HG03066 (cell line): ENCODE data around the gene DPYD.
A peak's percentile ranks its signal among the peaks of the same experiment; 100 is the strongest.

Source experiments
- ATAC-seq: cut with Tn5 transposase; IDR thresholded peaks from one replicate; pipeline ENCODE4 v1.9.1; 2021; ENCODE audit warnings: low read depth; ENCODE audit not compliant: unreplicated experiment

DPYD gene

DNA sequence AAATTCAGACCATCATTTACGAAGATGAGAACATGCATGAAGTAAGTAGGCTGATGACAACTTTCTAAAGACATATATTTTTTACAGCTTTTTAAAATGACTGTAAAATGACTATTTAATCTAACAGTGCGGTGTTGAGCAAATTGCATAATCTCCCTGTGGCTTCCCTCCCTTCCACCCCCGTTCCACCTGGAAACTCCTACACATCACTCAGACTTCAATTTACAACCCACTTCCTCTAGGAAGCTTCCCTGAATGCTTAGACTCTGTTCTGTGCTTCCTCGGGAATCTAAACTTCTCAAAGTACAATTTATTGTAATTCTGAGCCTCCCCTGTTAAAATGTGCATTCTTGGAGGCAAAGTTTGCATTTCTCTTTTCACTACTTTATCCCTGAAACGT, 354.9 kb downstream of the DPYD start:
- ATAC-seq, result no peak

DNA sequence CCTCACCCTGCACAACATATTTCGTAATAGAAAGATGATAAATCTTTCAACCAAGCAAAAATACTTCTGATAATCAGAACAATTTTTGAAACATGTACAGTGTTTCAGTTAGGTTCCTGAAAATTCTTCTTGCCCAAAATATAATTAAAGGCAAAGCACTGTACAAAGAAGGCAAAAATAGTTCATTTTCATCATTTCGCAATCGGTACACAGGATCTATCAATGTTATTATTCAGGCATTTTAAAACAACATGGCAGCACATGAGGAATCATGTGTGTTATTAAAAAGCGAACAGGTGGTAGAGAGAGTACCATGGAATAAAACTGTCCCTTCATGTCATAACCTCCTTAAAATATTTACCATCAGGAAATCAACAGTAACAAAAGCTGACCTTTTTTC, 356.9 kb downstream of the DPYD start:
- no peak for ATAC-seq

DNA sequence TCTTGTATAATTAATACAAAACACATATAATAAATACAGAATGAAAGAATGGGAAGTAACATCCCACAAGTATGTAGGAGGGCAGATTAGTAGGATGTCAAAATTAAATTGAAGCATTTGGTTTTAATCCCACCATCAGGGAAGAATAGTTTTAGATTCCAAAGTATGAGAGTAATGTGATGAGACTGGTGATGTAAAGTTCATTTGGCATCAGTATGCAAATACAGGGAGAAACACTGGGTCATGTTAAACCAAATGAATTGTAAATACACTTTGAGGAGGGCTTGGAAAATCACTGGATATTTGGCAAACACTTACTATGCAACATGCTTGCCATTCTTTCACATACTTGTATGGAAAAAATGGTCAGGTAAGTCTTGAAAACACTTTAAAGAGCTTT, 358.8 kb downstream of the DPYD start:
- ATAC-seq, result no peak

DNA sequence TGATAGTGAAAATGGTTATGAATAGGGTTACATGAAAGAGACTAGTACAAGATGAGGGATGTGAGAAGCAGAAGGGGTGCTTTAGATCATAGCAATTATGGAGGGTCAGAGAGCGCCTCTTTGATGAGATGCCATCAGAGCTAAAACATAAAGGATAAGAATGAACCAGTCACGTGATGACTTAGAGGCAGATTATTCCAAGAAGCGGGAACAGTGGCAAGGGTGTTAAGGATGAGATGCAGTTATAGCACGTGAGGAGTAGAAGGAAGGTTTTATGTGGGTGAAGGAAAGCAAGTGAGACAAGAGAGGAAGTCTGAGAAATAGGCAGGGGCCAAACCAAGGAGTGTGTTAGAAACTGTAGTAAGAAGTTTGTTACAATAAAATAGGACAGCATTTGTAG, 360.1 kb downstream of the DPYD start:
- ATAC-seq, result no peak

DNA sequence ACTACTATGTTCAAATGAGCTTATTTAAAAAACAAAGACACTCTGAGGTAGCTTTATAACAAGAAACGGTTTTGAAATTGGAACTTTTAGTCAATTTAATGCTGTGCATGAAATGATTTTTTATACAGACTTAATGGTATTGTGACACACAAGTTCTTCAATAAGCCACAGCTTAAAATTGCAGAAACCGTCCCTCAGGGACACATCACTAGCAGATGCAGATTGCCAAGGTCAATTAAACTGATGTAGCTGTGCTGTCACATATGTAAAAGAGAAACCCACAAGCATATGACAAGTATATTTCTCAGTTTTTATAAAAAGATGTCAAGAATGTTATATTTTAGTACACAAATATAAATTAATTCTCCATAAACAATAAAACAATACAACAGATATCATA, 366.9 kb downstream of the DPYD start:
- no peak for ATAC-seq

DNA sequence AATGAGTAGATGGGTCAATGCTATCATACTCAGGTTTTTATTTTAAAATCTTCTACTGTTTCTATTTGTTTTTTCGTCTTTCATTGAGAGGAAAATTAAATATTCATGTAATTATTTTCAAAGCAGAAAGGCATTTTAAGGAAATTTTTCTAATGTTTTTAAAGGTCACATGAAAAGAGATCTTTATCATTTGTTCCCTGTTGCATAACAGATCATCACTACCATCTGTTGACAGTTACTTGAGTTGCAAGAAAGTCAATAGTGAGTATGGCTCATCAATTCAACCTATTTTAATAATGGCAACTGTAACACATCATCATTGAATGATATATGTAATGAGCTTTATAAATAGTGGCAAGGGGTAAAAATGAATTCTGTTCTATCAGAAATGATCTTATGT, 369.7 kb downstream of the DPYD start:
- no peak for ATAC-seq

DNA sequence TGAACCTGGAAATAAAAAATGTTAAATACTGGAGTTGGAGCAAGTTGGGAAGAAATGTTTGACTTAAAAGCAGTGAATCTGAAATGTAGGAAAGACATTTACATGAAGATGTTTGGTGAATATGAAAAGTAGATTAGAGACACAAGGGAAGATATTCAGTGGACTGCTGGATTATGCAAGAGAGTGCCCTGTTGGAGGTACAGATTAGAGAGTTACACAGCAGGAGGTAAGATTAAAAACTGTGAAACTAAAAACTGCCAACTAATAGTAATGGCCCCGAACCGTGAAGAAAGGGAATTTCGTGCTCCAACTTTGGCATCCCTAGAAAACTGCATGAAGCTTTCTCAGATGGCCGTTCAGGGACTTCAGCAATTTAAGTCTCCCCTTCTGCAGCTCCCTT, 375.4 kb downstream of the DPYD start:
- no peak for ATAC-seq

DNA sequence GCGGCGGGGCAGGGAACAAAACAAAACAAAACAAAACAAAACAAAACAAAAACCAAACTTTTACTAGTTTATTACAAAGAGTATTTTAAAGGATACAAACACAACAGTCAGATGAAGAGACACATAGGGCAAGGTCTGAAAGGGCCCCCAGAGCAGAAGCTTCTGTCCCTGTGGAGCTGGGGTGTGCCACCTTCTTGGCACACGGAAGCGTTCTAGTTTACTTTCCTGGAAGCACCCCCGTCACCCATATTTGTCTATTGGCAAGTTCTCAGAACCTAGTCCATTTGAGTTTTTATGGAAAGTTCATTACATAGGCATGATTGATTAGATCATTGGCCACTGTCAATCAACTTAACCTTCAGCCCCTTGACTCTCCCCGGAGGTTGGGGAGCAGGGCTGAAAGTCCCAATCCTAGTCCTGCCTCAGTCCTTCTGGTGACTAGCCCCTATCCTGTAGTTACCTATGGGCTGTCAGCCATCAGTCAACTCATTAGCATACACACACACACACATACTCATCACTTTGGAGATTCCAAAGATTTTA, 380.4 kb downstream of the DPYD start:
- no peak for ATAC-seq

DNA sequence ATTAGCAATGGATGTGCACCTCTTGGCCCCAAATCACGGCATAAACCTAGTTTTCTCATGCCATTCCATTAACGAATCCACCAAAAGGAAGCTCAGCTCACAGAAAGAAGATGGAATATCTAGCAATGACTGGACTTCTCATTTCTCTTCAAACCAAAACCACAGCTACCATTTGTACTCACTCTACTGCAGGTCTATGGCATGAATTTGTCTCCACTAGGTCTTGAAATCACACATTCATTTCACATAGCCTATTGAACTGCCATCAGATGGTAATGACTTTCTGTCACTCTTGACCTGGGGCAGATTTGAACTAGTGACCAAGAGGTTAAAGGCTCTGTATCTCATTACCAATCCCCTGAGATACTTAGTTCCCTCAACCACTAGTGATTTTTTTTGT, 382.7 kb downstream of the DPYD start:
- no peak for ATAC-seq

DNA sequence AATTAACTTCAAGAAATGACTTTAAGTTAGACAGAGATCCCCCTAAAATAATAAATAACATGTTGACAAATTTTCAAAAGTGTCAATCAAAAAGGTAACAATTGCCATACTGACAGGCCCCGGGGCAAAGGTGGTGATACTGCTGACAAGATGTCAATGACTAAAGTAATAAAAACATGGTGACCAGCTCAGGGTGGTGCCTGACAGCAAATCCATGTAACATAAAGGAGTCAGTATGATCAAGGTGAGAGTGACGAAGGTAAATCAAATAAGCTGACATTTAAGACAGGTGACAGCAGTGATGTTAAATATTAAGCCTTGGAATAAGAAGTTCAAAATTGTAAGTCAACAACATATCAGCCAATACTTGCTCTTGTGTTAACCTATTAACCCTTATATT, 387.5 kb downstream of the DPYD start:
- no peak for ATAC-seq

DNA sequence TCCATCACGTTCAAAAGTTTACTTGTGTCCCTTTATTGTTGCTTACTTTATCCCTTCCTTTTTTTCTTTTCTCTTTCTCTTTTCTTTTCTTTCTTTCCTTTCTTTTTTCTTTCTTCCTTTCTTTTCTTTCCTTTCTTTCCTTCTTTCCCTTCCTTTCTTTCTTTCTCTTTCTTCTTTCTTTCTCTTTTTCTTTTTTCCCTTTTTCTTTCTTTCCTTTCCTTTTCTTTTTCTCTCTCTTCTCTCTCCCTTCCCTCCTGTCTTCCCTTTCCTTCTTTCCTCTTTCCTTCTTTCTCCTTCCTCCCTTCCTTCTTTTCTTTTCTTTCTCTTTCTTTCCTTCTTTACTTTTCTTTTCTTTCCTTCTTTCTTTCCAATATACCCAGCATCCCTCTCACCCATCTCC, 391.2 kb downstream of the DPYD start:
- no peak for ATAC-seq

DNA sequence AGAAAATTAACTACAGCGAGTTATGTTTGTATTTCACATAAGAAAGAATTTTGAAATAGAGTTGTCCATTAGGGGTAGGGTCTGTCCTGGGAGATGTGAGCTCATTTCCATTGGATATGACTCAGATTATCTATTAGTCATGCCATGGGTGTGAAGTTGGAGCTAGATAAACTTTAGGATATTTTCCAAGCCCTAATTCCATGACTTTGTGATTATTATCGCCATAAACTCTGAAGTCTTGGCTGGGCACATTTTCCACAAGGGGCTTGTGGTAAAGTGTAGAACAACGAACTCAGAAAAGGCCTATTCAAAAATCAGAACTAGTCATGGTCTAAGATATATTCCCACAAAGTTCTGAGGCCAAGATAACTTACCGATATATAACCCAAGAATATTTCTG, 396.6 kb downstream of the DPYD start:
- no peak for ATAC-seq

DNA sequence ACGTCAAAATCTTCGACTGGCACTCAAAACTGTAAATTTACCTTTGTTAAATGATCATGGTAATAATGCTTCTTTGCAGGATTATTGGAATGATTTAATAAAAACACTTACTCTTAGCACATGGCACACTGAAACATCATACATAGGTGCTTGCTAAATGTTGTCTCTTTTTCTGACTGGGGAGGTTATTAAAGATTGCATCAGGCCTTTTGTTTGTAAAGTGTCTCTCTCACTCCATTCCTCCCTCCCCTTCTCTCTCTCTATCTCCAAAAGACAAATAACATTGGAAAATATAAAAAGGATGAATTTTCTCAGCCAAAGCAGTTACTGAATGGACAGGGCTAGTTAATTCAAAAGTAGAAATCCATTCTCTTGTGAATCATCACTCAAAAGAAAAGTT, 404.2 kb downstream of the DPYD start:
- ATAC-seq, result no peak

DNA sequence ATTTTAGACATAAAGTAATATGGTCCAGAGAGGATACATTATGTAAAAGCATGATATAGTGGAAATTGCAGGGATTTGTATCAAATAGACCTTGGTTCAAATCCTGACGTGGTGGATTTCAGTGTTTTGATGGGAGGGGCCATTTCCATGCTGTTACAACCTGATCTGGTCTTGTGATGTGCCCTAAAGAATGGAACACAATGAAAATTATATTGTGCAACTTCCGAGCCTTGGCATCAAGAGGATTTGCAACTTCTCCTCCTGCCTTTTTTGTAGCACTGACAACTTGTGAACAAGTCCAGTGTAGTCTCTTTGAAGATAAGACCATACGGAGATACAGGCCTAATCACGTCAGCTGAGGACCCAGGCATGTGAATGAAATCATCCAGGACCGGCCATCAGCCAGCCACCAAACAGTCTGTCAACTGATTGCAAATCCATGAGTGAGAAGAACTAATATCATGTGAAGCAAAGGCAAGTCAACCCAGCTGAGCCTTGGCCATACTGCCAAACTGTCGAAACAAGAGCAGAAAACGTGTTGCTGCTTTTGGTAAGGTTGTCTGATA, 412.1 kb downstream of the DPYD start:
- ATAC-seq, result no peak

DNA sequence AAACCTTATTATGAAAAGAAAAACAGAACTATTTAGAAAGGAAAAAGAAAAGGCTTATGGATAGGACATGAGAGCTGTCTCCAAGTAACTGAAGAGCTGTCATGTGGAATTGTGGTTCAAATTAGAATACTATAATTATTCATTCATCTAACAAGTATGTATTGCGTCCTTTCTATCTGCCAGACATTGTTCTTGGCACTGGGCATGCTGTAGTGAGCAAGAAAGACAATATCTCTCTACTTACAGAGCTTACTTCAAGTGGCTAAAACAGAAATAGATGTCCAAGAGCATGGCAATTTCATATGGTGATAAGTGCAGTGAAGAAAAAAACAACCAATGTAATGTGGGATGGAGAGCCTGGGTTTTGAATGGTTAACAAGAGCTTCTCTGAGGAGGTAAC, 413.0 kb downstream of the DPYD start:
- no peak for ATAC-seq

DNA sequence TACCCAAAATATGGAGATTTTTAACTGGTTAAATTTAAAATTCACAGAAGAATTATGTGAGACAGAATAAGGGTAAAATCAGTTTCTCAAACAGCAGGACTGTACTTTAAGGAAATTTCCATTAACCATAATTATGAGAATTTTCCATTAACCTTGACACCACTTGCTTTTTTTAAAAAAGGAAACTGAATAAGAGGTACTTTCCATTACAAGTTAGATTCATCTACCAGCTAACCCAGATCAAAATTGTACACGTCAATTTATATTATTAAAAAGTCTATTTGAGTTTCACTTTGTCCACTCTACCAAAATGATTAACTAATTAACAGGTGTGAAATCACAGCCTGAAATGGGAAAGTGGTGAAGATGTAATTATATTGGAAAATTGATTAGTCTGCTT, 414.5 kb downstream of the DPYD start:
- ATAC-seq, result no peak

DNA sequence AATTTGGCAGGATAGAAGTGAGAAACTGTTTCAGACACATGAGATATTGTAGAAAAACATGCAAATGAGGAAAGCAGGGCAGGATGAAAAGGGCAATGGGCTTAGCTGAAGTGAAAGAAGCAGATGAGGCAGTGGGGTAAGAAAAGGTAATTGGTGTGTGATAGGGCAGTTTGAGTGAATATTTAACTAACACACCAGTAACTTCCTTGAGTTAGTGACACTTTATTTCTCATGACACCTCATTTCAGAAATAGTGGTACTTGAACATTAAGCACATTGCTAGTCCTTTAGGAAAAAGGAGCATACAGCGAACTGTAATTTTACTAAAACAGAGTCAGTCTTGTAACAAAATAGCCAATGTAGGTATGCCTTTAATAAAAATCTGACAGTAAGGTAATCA, 415.0 kb downstream of the DPYD start:
- ATAC-seq, result peak; percentile 94

DNA sequence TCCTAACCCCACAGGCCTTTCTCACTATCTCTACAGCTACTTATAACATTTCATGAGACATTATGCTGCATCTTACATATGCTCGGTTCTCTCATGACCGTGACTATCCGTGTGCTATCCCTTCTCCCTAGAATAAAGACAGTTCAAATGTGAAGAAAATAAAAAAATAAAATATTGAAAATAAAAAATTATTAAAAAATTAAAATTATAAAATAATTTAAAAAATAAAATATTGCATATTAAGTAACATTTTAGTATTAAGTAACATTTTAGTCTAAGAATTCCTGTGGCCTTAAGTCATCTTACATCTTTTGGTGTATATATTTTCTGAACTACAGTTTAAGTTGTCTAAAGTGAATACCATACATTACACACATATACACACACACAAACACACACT, 415.5 kb downstream of the DPYD start:
- ATAC-seq, result no peak

DNA sequence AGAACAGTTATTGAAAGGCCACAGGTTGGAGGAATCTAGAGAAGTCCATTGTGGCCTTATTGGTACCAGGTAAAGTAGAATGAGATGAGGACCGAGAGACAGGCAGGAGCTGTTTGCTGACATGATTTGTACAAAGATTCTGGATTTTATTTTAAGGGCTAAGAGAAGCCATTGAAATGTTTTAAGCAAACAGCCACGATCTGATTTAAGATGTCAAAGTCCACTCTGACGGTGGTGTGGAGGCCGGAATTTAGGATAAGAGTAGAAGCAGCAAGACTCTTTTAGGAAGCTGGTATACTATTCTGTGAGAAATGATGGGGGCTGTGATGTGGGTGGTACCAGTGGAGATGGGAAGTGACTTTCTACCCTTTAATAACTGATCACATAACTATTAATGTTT, 418.5 kb downstream of the DPYD start:
- no peak for ATAC-seq

DNA sequence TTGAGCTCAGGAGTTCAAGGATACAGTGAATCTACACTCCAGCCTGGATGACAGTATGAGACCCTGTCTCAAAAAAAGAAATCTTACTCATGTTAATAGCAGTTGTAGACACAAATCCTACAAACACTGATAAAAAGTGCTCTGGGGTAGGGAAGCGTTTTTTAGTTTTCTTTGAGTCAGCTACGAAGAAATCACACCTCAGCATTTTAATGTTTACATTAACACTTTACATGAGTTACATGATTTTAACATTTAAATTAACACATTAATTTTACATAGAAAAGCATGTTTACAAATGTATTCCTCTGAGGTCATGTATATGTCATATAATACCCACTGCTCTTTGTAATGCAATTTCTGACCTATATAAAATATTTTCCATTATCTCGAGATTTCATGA, 419.2 kb downstream of the DPYD start:
- no peak for ATAC-seq

DNA sequence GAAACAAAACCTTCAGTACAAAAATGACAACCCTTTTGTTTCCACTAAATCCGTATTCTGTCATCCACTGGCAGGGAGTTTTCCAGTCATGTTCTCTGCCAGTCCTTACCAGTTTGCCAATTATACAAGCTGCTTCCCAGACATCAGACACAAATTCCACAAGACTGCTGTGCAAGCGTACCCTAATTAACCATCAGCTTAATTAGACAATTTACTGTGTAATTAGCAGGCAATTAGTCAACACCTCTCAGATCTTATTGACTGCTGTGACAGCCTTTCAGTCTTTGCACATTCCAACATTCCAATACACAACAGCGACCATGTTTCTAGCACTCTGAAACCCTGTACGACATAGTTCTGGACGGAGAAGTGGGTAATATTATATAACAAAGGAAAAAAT, 420.1 kb downstream of the DPYD start:
- no peak for ATAC-seq

DNA sequence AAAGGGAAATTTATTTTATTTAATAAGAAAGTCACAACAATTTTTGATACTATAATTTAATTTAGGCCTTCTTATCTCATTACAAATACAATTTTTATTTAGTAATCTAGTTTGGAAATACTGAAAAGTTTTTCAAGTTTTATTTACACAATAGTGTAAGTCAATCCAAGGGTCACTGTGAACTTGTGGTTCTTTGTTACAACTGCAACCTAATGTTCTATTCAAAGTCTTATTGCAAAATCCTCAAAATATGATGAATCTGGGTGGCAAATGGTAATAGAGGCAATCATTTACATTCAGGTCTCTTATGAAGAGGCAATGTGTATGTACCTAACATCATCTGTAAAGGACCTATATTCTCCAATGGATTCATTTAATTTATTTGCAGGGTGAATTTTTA, 421.2 kb downstream of the DPYD start:
- no peak for ATAC-seq

DNA sequence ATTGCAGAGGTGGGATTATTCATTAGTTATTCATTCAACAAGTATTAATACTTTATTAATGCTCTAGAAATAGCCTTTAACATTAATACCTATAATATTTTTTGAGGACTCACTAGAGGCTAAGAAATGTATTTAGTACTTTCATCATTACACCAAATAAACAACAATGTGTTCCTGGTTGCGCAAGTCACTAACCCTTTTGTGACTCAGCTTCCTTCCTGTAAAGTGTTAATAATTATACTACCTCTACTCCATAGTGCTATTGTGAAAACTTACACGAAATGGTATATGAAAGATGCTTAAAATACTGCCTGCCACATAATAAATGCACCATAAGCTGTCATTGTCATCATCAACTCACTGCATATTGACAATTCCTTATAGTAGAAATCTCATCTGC, 431.0 kb downstream of the DPYD start:
- ATAC-seq, result no peak
